K562 treated with DMSO at 1 percent for 48 hours (cell line): Measurements from ENCODE around the gene KDM4B. TPM values are rescaled to one million over a fixed set of nuclear protein-coding genes. Genes with fewer than 3 reads are reported as not detected.

Experiments used
- total RNA-seq: library from RNA; unstranded; fragments of 300-600 nt; gene quantifications from 2 replicates; pipeline ENCODE4 v1.2.3, GENCODE V29; 2022; ENCODE audit warnings: low replicate concordance; ENCODE audit errors: extremely low read depth

The KDM4B gene
- not detected in 2 replicates for total RNA-seq

GRCh38 chr19:4968462-4969291, at the start of gene KDM4B:
Gene KDM4B, plus strand, starts transcription at chr19:4969113. Its CDS starts 63,778 bp downstream, at chr19:5032891.

Other genes starting within 250 kb of the KDM4B start
- not detected in 2 replicates for gene DPP9, start 245.3 kb upstream of the KDM4B start, total RNA-seq
- gene FEM1A, start 177.4 kb upstream of the KDM4B start, total RNA-seq = not detected in 2 replicates
- not detected in 2 replicates for gene TICAM1, start 137.4 kb upstream of the KDM4B start, total RNA-seq
- not detected in 2 replicates for gene PLIN3, start 101.4 kb upstream of the KDM4B start, total RNA-seq
- not detected in 2 replicates for gene ARRDC5, start 66.2 kb upstream of the KDM4B start, total RNA-seq
- gene UHRF1, start 59.6 kb upstream of the KDM4B start, total RNA-seq = not detected in 2 replicates